K562 (cell line): ENCODE data around the gene PRRT1. TPM values are rescaled to one million over a fixed set of nuclear protein-coding genes. Genes with fewer than 3 reads are reported as not detected.

Experiments
- CCAR2 ChIP-seq: fragments of 200-400 bp; formaldehyde crosslinking; IDR thresholded peaks from 2 replicates; pipeline ENCODE4 v1.6.1; 2017; ENCODE audit warnings: mild to moderate bottlenecking, low read depth, low read length
- DIDO1 ChIP-seq: fragments of 450-650 bp; IDR thresholded peaks from 2 replicates; pipeline ENCODE4 v1.6.1; 2016; ENCODE audit warnings: low read depth, missing biosample characterization, missing genetic modification characterization
- NCOA1 ChIP-seq: fragments of 450-650 bp; IDR thresholded peaks from 2 replicates; pipeline ENCODE4 v1.6.1; 2016; ENCODE audit warnings: low read depth
- SMARCC2 ChIP-seq: fragments of 450-650 bp; IDR thresholded peaks from 2 replicates; pipeline ENCODE4 v1.6.1; 2017; ENCODE audit warnings: antibody characterized with exemption, moderate library complexity, mild to moderate bottlenecking, low read depth
- SNIP1 ChIP-seq: fragments of 450-650 bp; IDR thresholded peaks from 2 replicates; pipeline ENCODE4 v1.7.1; 2017; ENCODE audit warnings: low read depth, mild to moderate bottlenecking
- TRIM24 ChIP-seq, 2 experiments: fragments of 450-650 bp; IDR thresholded peaks; 2 replicates each; pipeline ENCODE4 v1.6.1; 2016
- ZNF146 ChIP-seq: IDR thresholded peaks from one replicate; pipeline ENCODE4 v1.6.1; 2018; ENCODE audit warnings: missing compliant biosample characterization; ENCODE audit not compliant: unreplicated experiment
- polyA plus RNA-seq, 8 experiments: library from polyadenylated mRNA; depleted of rRNA in 4 of 8; stranded (reverse) in 5 of 8; unstranded in 3 of 8; fragments of >200 nt; fragmentation: Nextera tagmentation in 2 of 8; fragmentation: Illumina TruSeq in 1 of 8; extraction: Ambion mirVana in 2 of 8; extraction: Trizol in 1 of 8; gene quantifications; 2 replicates each; pipeline versions ENCODE4 v1.2.1 to v1.2.3, GENCODE V29; 2011 to 2014; ENCODE audit warnings: inconsistent platforms in 1 of 8, missing spikeins in 1 of 8
- total RNA-seq, 7 experiments: library from RNA; depleted of rRNA in 6 of 7; stranded (reverse); fragments of >200 nt in 6 of 7; fragmentation: Illumina TruSeq in 2 of 7; extraction: Trizol in 2 of 7; gene quantifications; 2 replicates each; pipeline versions ENCODE4 v1.2.1 to v1.2.3, GENCODE V29; 2011 to 2021; ENCODE audit warnings: low replicate concordance in 1 of 7
- TF ChIP-seq, protein P1 (sequence below): sonication (generic); formaldehyde crosslinking; IDR thresholded peaks from 2 replicates; pipeline ENCODE4 v1.8.1; 2023; ENCODE audit warnings: missing genetic modification reagents, mild to moderate bottlenecking, borderline replicate concordance
- TF ChIP-seq, protein P2 (sequence below): sonication (generic); formaldehyde crosslinking; IDR thresholded peaks from 2 replicates; pipeline ENCODE4 v1.8.0; 2022; ENCODE audit warnings: mild to moderate bottlenecking, missing genetic modification reagents
- TF ChIP-seq, protein P3 (sequence below): fragments of 200-800 bp; sonication (Bioruptor generic); IDR thresholded peaks from 2 replicates; pipeline ENCODE4 v1.6.1; 2016; ENCODE audit warnings: missing genetic modification characterization, missing compliant biosample characterization
- TF ChIP-seq, protein P4 (sequence below), 2 experiments: fragments of 450-650 bp in 1 of 2; sonication (generic) in 1 of 2; formaldehyde crosslinking in 1 of 2; IDR thresholded peaks in 1 of 2; conservative IDR thresholded peaks in 1 of 2; 2 replicates each; pipeline versions ENCODE4 v1.6.1 to v1.8.1; 2016 to 2023; ENCODE audit warnings: mild to moderate bottlenecking in 2 of 2, moderate library complexity in 2 of 2, inconsistent platforms in 1 of 2, missing genetic modification reagents in 1 of 2
- TF ChIP-seq, protein P5 (sequence below): fragments of 250-450 bp; sonication (Bioruptor Pico); IDR thresholded peaks from 2 replicates; pipeline ENCODE4 v1.5.0; 2020; ENCODE audit warnings: mild to moderate bottlenecking

The PRRT1 gene
- total and polyA plus RNA-seq, 9 of the 15 experiments (the other 6 are each of a cell fraction or from before 2014, with no cell fraction given) = 0.14 to 3.5 (median 0.41) TPM

DNA sequence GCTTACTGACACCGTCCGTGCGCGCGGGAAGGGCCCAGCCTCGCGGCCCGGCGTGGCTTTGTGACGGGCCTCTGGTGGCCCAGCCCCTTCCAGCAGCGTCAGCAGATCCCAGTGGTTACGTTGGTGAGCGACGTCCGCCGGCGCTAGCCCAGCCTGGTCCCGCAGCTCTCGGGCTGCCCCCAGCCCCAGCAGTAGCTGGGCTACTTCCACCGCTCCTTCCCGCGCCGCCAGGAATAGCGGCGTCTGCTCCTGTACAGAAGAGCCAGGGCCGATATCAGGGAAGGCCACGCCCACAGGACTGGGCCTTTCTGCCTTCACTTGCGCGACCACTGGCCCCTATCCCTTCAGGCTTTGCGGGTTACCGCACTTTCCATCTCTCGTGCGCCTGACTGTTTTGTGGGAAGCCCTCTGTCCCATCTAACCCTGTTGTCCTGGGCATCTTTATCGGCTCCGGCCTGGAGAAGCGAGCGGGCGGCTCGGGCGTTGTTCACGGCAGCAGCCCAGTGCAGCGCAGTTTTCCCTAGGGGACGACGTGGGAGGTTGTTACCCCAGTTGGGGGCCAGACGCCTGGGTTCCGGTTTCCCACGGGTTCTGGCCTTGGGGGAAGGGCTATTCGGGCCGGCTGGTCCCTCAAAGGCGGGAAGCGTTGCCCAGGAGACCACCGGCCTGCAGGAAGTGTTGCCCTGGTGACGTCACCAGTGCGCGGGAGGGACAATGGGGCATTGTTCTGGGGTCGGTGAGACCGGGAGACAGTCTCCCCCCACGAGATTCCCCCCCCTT lies 44.4 kb upstream of the PRRT1 start (continued):
- TF ChIP-seq CCAR2 = no peak
- TF ChIP-seq DIDO1 = no peak
- no peak for TF ChIP-seq ZNF146 (CRISPR knock-in tag)
- TF ChIP-seq, protein P1, sequence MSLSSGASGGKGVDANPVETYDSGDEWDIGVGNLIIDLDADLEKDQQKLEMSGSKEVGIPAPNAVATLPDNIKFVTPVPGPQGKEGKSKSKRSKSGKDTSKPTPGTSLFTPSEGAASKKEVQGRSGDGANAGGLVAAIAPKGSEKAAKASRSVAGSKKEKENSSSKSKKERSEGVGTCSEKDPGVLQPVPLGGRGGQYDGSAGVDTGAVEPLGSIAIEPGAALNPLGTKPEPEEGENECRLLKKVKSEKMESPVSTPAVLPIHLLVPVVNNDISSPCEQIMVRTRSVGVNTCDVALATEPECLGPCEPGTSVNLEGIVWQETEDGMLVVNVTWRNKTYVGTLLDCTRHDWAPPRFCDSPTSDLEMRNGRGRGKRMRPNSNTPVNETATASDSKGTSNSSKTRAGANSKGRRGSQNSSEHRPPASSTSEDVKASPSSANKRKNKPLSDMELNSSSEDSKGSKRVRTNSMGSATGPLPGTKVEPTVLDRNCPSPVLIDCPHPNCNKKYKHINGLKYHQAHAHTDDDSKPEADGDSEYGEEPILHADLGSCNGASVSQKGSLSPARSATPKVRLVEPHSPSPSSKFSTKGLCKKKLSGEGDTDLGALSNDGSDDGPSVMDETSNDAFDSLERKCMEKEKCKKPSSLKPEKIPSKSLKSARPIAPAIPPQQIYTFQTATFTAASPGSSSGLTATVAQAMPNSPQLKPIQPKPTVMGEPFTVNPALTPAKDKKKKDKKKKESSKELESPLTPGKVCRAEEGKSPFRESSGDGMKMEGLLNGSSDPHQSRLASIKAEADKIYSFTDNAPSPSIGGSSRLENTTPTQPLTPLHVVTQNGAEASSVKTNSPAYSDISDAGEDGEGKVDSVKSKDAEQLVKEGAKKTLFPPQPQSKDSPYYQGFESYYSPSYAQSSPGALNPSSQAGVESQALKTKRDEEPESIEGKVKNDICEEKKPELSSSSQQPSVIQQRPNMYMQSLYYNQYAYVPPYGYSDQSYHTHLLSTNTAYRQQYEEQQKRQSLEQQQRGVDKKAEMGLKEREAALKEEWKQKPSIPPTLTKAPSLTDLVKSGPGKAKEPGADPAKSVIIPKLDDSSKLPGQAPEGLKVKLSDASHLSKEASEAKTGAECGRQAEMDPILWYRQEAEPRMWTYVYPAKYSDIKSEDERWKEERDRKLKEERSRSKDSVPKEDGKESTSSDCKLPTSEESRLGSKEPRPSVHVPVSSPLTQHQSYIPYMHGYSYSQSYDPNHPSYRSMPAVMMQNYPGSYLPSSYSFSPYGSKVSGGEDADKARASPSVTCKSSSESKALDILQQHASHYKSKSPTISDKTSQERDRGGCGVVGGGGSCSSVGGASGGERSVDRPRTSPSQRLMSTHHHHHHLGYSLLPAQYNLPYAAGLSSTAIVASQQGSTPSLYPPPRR = peak; percentile 93
- TF ChIP-seq, protein P2, sequence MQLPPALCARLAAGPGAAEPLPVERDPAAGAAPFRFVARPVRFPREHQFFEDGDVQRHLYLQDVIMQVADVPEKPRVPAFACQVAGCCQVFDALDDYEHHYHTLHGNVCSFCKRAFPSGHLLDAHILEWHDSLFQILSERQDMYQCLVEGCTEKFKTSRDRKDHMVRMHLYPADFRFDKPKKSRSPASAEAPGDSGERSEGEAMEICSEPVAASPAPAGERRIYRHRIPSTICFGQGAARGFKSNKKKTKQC = peak; percentile 65; the same call in 1 of the 2 replicates
- TF ChIP-seq NCOA1 = 0 out of 2 replicates have a peak, but pooled peaks have one; percentile 13
- TF ChIP-seq, protein P3, sequence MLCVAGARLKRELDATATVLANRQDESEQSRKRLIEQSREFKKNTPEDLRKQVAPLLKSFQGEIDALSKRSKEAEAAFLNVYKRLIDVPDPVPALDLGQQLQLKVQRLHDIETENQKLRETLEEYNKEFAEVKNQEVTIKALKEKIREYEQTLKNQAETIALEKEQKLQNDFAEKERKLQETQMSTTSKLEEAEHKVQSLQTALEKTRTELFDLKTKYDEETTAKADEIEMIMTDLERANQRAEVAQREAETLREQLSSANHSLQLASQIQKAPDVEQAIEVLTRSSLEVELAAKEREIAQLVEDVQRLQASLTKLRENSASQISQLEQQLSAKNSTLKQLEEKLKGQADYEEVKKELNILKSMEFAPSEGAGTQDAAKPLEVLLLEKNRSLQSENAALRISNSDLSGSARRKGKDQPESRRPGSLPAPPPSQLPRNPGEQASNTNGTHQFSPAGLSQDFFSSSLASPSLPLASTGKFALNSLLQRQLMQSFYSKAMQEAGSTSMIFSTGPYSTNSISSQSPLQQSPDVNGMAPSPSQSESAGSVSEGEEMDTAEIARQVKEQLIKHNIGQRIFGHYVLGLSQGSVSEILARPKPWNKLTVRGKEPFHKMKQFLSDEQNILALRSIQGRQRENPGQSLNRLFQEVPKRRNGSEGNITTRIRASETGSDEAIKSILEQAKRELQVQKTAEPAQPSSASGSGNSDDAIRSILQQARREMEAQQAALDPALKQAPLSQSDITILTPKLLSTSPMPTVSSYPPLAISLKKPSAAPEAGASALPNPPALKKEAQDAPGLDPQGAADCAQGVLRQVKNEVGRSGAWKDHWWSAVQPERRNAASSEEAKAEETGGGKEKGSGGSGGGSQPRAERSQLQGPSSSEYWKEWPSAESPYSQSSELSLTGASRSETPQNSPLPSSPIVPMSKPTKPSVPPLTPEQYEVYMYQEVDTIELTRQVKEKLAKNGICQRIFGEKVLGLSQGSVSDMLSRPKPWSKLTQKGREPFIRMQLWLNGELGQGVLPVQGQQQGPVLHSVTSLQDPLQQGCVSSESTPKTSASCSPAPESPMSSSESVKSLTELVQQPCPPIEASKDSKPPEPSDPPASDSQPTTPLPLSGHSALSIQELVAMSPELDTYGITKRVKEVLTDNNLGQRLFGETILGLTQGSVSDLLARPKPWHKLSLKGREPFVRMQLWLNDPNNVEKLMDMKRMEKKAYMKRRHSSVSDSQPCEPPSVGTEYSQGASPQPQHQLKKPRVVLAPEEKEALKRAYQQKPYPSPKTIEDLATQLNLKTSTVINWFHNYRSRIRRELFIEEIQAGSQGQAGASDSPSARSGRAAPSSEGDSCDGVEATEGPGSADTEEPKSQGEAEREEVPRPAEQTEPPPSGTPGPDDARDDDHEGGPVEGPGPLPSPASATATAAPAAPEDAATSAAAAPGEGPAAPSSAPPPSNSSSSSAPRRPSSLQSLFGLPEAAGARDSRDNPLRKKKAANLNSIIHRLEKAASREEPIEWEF (CRISPR knock-in tag) = no peak
- TF ChIP-seq SMARCC2 = no peak
- TF ChIP-seq, protein P4, sequence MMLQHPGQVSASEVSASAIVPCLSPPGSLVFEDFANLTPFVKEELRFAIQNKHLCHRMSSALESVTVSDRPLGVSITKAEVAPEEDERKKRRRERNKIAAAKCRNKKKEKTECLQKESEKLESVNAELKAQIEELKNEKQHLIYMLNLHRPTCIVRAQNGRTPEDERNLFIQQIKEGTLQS (IDR thresholded peaks at IDR 0.05) = peak; percentile 100
- TF ChIP-seq, protein P4 (CRISPR knock-in tag; conservative IDR thresholded peaks at IDR 0.05) = peak; percentile 89
- TF ChIP-seq, protein P5, sequence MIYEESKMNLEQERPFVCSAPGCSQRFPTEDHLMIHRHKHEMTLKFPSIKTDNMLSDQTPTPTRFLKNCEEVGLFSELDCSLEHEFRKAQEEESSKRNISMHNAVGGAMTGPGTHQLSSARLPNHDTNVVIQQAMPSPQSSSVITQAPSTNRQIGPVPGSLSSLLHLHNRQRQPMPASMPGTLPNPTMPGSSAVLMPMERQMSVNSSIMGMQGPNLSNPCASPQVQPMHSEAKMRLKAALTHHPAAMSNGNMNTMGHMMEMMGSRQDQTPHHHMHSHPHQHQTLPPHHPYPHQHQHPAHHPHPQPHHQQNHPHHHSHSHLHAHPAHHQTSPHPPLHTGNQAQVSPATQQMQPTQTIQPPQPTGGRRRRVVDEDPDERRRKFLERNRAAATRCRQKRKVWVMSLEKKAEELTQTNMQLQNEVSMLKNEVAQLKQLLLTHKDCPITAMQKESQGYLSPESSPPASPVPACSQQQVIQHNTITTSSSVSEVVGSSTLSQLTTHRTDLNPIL = no peak
- peak in 1 of 2 experiments; percentile 11; a peak in 1 of 4 replicates for TF ChIP-seq TRIM24 (IDR thresholded peaks at IDR 0.05)
- TF ChIP-seq SNIP1 = no peak
